ENCODE data around the gene NIM1K. TPM values are rescaled to one million over a fixed set of nuclear protein-coding genes. Genes with fewer than 3 reads are reported as not detected.
"Not testable (repeated sequence)": the region's sequence is repeated elsewhere in the genome, so short reads cannot be mapped to it uniquely, and the experiment has no call there.

Gene NIM1K
- total RNA-seq, 2 donors from 2014 or later: 2.5 to 2.9 TPM

DNA sequence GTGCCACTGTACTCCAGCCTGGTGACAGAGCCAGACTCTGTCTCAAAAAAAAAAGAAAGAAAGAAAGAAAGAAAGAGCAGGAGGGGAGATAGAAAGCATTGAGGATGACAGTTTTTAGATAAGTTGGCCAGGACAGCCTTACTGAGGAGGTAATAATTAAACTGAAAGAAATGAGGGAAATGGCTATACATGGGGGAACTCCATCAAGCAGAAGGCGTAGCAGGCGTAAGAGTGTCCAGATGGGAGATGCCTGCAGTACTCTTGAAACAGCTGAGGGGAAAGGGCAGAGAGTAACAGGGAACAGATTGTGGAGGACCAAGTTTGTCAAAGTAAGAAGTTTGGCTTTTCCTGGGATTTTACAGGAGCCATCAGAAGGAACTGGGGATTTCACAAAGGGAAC, 63.7 kb downstream of the NIM1K start:
- Mint-ChIP-seq H3K36me3 (no peaks in the 10 kb centered on the region), H3K9me3 (no peaks in the 10 kb centered on the region), H3K4me1 (ENCODE audit: low read depth in 2 of 2) (no peaks in the 10 kb centered on the region), H3K27me3 (peaks cover 29 to 39% of the 10 kb centered on the region in 2 donors), H3K4me3 (no peak overlapping the region), H3K27ac (no peak overlapping the region)
- no peak for ATAC-seq
- DNase-seq (ENCODE audit: low spot score): no peak

GRCh38 chr5:43256261-43256966, 64.4 kb downstream of the NIM1K start:
- ATAC-seq (no peak), DNase-seq (ENCODE audit: low spot score) (no peak)
- H3K27me3 Mint-ChIP-seq: peaks cover 29 to 38% of the 10 kb centered on the region in 2 donors
- no peaks in the 10 kb centered on the region for H3K9me3 Mint-ChIP-seq
- no peak overlapping the region for H3K4me3 Mint-ChIP-seq
- H3K4me1 Mint-ChIP-seq (ENCODE audit: low read depth in 2 of 2): no peaks in the 10 kb centered on the region
- H3K27ac Mint-ChIP-seq: no peak overlapping the region
- no peaks in the 10 kb centered on the region for H3K36me3 Mint-ChIP-seq

- DNase-seq (ENCODE audit: low spot score): no peak
- H3K36me3 Mint-ChIP-seq: no peaks in the 10 kb centered on the region
- H3K4me3 Mint-ChIP-seq: no peak overlapping the region
- H3K27ac Mint-ChIP-seq: no peak overlapping the region
- ATAC-seq: no peak
- H3K4me1 Mint-ChIP-seq (ENCODE audit: low read depth in 2 of 2): no peaks in the 10 kb centered on the region
- peaks cover 3% of the 10 kb centered on the region for H3K9me3 Mint-ChIP-seq
- peaks cover 33 to 47% of the 10 kb centered on the region in 2 donors for H3K27me3 Mint-ChIP-seq
Observed at GRCh38 chr5:43258116-43258515, 66.1 kb downstream of the NIM1K start.

DNA sequence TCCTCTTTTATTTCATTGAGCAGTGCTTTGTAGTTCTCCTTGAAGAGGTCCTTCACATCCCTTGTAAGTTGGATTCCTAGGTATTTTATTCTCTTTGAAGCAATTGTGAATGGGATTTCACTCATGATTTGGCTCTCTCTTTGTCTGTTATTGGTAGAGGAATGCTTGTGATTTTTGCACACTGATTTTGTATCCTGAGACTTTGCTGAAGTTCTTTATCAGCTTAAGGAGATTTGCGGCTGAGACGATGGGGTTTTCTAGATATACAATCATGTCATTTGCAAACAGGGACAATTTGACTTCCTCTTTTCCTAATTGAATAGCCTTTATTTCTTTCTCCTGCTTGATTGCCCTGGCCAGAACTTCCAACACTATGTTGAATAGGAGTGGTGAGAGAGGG, 70.2 kb downstream of the NIM1K start:
- H3K27ac Mint-ChIP-seq; H3K4me3 Mint-ChIP-seq; DNase-seq (ENCODE audit: low spot score); ATAC-seq; H3K9me3 Mint-ChIP-seq: not testable (repeated sequence)
- Mint-ChIP-seq H3K4me1 (ENCODE audit: low read depth in 2 of 2) (peaks cover 7 to 10% of the 10 kb centered on the region in 2 donors), H3K36me3 (peaks cover 11% of the 10 kb centered on the region), H3K27me3 (peaks cover 25 to 43% of the 10 kb centered on the region in 2 donors)

- ATAC-seq (no peak), DNase-seq (ENCODE audit: low spot score) (no peak)
- Mint-ChIP-seq H3K4me1 (ENCODE audit: low read depth in 2 of 2) (peaks cover 10 to 18% of the 10 kb centered on the region in 2 donors), H3K27me3 (peaks cover 24 to 57% of the 10 kb centered on the region in 2 donors), H3K4me3 (no peak overlapping the region), H3K27ac (no peak overlapping the region), H3K9me3 (peaks cover 6% of the 10 kb centered on the region), H3K36me3 (peaks cover 13% of the 10 kb centered on the region)
Observed at GRCh38 chr5:43268188-43268820, 76.3 kb downstream of the NIM1K start.

DNA sequence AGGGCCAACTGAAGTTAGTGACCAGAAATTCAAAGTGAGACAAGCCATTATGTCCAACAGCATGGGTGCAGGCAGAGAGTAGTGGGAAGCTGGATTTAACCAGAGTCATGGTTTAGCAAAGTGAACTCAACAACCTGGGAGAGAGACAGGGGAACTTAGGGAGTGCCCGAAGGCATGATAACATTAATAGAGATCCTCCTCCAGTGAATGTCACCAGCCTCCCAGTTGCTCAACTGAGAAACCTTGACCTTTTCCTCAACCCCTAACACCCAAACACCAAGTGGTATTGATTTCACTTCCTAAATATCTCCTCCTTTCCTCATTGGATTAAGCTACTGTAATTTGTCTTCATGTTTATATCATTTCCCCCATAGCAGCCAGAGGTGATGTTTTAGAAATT, 78.6 kb downstream of the NIM1K start:
- Mint-ChIP-seq H3K9me3 (peaks cover 6% of the 10 kb centered on the region), H3K27ac (no peak overlapping the region), H3K36me3 (peaks cover 9% of the 10 kb centered on the region), H3K4me1 (ENCODE audit: low read depth in 2 of 2) (peaks cover 10 to 18% of the 10 kb centered on the region in 2 donors), H3K27me3 (peaks cover 11 to 36% of the 10 kb centered on the region in 2 donors), H3K4me3 (no peak overlapping the region)
- ATAC-seq: no peak
- no peak for DNase-seq (ENCODE audit: low spot score)

GRCh38 chr5:43273552-43273951, 81.5 kb downstream of the NIM1K start:
- ATAC-seq (no peak), DNase-seq (ENCODE audit: low spot score) (no peak)
- no peak overlapping the region for H3K27ac Mint-ChIP-seq
- H3K4me3 Mint-ChIP-seq: no peak overlapping the region
- no peaks in the 10 kb centered on the region for H3K9me3 Mint-ChIP-seq
- no peaks in the 10 kb centered on the region for H3K36me3 Mint-ChIP-seq
- H3K27me3 Mint-ChIP-seq: peaks cover 4 to 23% of the 10 kb centered on the region in 2 donors
- H3K4me1 Mint-ChIP-seq (ENCODE audit: low read depth in 2 of 2): no peaks in the 10 kb centered on the region

DNA sequence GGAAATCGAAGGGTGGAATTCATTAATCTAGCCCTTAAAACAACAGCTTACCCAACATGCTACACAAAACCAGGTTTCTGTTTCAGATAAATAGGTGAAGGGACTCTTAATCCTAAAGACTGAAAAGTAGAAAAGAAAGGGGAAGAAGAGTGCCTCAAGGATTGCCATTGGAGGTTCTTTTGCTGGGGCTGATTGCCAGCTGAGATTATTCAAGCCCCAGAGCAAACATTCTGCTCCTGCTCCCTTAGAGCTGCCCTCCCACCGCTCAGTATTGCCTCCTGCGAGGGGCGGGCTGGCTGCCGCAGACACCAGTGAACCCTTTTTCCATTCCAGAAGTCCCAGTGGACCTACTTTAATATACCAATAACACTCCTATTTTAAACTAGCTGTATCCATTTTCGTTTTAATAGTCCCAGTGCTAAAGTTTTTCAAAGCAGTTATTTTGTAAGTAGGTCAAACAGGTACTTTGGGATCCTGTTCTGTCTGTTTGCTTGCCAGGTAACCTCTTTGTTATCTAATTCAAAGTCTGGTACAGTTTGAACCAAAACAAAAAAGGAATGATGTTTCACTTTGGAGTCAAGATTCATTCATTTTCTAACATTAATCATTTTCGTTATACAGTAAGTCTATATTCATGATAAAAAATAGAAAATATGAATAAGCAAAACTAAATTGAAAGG, 82.5 kb downstream of the NIM1K start:
- Mint-ChIP-seq H3K27me3 (peaks cover 4 to 23% of the 10 kb centered on the region in 2 donors), H3K27ac (no peak overlapping the region), H3K36me3 (no peaks in the 10 kb centered on the region)

GRCh38 chr5:43275391-43275790, 83.4 kb downstream of the NIM1K start:
- peaks cover 0 to 2% of the 10 kb centered on the region in 2 donors for H3K4me1 Mint-ChIP-seq (ENCODE audit: low read depth in 2 of 2)

More for the DNA sequence above, 82.5 kb downstream of the NIM1K start:
- no peak for ATAC-seq
- Mint-ChIP-seq H3K4me1 (ENCODE audit: low read depth in 2 of 2) (no peaks in the 10 kb centered on the region), H3K4me3 (no peak overlapping the region), H3K9me3 (no peaks in the 10 kb centered on the region)
- DNase-seq (ENCODE audit: low spot score): no peak

GRCh38 chr5:43279548-43280274, 87.7 kb downstream of the NIM1K start:
- no peak overlapping the region for H3K27ac Mint-ChIP-seq
- no peaks in the 10 kb centered on the region for H3K9me3 Mint-ChIP-seq
- H3K27me3 Mint-ChIP-seq: peaks cover 0 to 6% of the 10 kb centered on the region in 2 donors

More at GRCh38 chr5:43275391-43275790, 83.4 kb downstream of the NIM1K start:
- no peak for DNase-seq (ENCODE audit: low spot score)
- peaks cover 4 to 17% of the 10 kb centered on the region in 2 donors for H3K27me3 Mint-ChIP-seq
- no peak overlapping the region for H3K4me3 Mint-ChIP-seq
- no peaks in the 10 kb centered on the region for H3K9me3 Mint-ChIP-seq
- no peaks in the 10 kb centered on the region for H3K36me3 Mint-ChIP-seq
- no peak overlapping the region for H3K27ac Mint-ChIP-seq
- no peak for ATAC-seq

GRCh38 chr5:43281840-43282658, 90.0 kb downstream of the NIM1K start:
- ATAC-seq: peak in 1 of 2 donors; percentile 85
- H3K9me3 Mint-ChIP-seq: no peaks in the 10 kb centered on the region
- H3K4me1 Mint-ChIP-seq (ENCODE audit: low read depth in 2 of 2): peaks cover 0 to 2% of the 10 kb centered on the region in 2 donors
- no peak overlapping the region for H3K4me3 Mint-ChIP-seq
- H3K27me3 Mint-ChIP-seq: no peaks in the 10 kb centered on the region
- peak overlapping the region in 1 of 2 donors; percentile 3 for H3K27ac Mint-ChIP-seq
- no peak for DNase-seq (ENCODE audit: low spot score)
- peaks cover 10% of the 10 kb centered on the region for H3K36me3 Mint-ChIP-seq

More at GRCh38 chr5:43279548-43280274, 87.7 kb downstream of the NIM1K start:
- no peak for ATAC-seq
- no peak for DNase-seq (ENCODE audit: low spot score)
- Mint-ChIP-seq H3K4me3 (no peak overlapping the region), H3K4me1 (ENCODE audit: low read depth in 2 of 2) (peaks cover 0 to 2% of the 10 kb centered on the region in 2 donors), H3K36me3 (no peaks in the 10 kb centered on the region)

GRCh38 chr5:43286623-43287022, 94.6 kb downstream of the NIM1K start:
- DNase-seq (ENCODE audit: low spot score): no peak
- Mint-ChIP-seq H3K9me3 (no peaks in the 10 kb centered on the region), H3K4me3 (no peak overlapping the region), H3K27me3 (no peaks in the 10 kb centered on the region), H3K36me3 (peaks cover 22% of the 10 kb centered on the region), H3K27ac (no peak overlapping the region), H3K4me1 (ENCODE audit: low read depth in 2 of 2) (peaks cover 4 to 12% of the 10 kb centered on the region in 2 donors)
- no peak for ATAC-seq

DNA sequence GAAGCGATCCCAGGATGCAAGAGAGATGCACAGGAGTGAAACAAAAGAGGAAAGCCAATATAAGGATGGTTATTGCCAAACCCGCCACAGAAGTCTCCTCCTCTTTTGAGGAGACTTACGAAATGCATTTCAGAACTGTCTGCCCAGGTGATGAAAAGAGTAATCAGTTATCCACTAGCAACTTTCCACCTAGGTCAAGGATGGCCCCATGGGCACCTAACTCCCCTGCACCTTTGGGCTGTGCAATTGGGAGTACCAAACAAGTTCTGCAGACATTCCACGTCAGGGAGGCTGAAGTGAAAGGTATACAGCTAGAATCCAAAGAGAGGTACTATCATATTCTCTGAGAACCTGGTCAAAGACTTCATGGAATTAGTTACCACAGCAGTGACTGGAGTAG, 95.5 kb downstream of the NIM1K start:
- no peak overlapping the region for H3K27ac Mint-ChIP-seq
- H3K27me3 Mint-ChIP-seq: no peaks in the 10 kb centered on the region
- H3K9me3 Mint-ChIP-seq: no peaks in the 10 kb centered on the region
- no peak overlapping the region for H3K4me3 Mint-ChIP-seq
- no peak for DNase-seq (ENCODE audit: low spot score)
- no peak for ATAC-seq
- peaks cover 4 to 12% of the 10 kb centered on the region in 2 donors for H3K4me1 Mint-ChIP-seq (ENCODE audit: low read depth in 2 of 2)
- H3K36me3 Mint-ChIP-seq: peaks cover 22% of the 10 kb centered on the region

Data from natural killer cell treated with Interleukin-12 subunit alpha and Interleukin-12 subunit beta and Interleukin-15 and Interleukin-18, amount 100 ng/mL, for 72 hours (primary cell).